ENCODE data around the gene IRF2BPL. TPM values are rescaled to one million over a fixed set of nuclear protein-coding genes. Genes with fewer than 3 reads are reported as not detected.
A peak's percentile ranks its signal among the peaks of the same experiment; 100 is the strongest.

Gene IRF2BPL
- total and polyA plus RNA-seq, 2 experiments from 2014 or later: 4.8 to 51.0 TPM

DNA sequence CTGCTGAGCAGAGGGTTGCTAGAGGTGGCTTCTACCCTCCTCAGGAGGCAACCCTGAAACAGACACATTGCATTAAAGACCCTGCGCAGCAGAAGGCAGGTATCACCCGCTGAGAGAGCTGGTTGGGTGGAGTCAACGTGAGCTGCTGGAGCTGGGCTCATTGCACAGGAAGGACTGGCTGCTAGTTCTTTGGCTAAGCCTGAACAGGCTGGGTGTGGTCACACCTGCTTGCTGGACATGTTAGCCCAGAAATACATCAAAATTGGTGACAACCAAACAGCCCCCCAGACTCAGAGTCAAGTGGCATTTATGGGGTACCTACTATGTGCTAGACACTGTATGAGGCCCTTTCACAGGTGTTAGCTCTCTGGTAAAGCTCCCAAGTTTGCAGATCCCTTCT is 33.8 kb upstream of the IRF2BPL start:
- no peaks in the 10 kb centered on the region for H3F3A ChIP-seq (ENCODE audit: insufficient read depth)
- no peak overlapping the region for H3K4me2 ChIP-seq (ENCODE audit: unreplicated experiment)
- no peak for TF ChIP-seq EZH2 (IDR thresholded peaks at IDR 0.05; ENCODE audit: insufficient read depth, poor library complexity, severe bottlenecking)
- TF ChIP-seq EZH2phosphoT487 (IDR thresholded peaks at IDR 0.05; ENCODE audit: insufficient read depth, low read depth): no peak
- no peak overlapping the region for H3K27ac ChIP-seq
- H3K9ac ChIP-seq: no peak overlapping the region
- H3K9me3 ChIP-seq (ENCODE audit: low read depth): no peaks in the 10 kb centered on the region
- WGBS, 2 experiments (ENCODE audit: low coverage in 1 of 2, low lambda C conversion rate in 2 of 2, missing lambda C conversion rate in 2 of 2): 91 to 92% methylated on average over 3 of the region's 3 CpGs
- H3K4me3 ChIP-seq: no peak overlapping the region
- no peak overlapping the region for H2AFZ ChIP-seq
- H4K20me1 ChIP-seq (ENCODE audit: insufficient read depth): no peaks in the 10 kb centered on the region
- no peaks in the 10 kb centered on the region for H3K36me3 ChIP-seq (ENCODE audit: low read depth)
- in situ Hi-C loops (cut with MboI): loop anchor here (10.0 kb wide), 2 partner anchors 147 to 177 kb away; no protein-coding TSS in a partner anchor
- H3K4me1 ChIP-seq (ENCODE audit: insufficient read depth): peaks cover 5% of the 10 kb centered on the region; the same call in 1 of the 2 replicates
- DNase-seq: no peak
- no peaks in the 10 kb centered on the region for H3K9me2 ChIP-seq (ENCODE audit: insufficient read depth)
- H3K27me3 ChIP-seq (replicated peaks; ENCODE audit: insufficient read depth): no peaks in the 10 kb centered on the region
- H3K79me2 ChIP-seq (ENCODE audit: insufficient read depth): no peaks in the 10 kb centered on the region

DNA sequence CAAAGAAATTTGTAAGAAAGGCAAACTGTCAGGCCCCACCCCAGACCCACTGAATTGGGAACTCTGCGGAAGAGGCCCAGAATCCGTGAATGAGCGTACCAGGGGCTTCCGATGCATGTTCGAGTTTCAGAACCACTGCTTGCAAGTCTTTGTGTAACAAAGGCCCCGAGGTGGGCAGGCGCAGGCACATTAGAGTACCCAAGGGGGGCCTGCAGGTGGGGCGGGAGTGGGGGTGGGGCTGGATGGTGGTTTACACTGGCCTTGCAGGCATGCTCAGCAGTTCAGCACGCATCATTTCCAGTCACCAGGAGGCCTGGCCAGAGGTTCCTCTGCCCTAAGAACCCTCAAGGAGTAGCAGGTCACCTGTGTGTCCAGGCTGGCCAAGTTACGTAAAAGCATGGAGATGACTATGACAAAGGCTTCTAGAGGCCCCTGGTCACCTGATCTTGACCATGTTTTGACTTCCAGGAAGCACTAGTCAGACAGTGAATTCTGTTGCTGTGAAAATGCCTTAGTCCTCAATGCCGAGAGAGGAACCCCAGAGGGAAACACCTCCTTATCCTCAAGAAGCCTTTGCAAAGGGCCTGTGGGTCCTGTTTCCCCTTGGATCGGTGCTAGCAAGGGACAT is 33.2 kb upstream of the IRF2BPL start:
- no peak overlapping the region for H3K27ac ChIP-seq
- H3F3A ChIP-seq (ENCODE audit: insufficient read depth): no peaks in the 10 kb centered on the region
- peaks cover 5% of the 10 kb centered on the region; the same call in 1 of the 2 replicates for H3K4me1 ChIP-seq (ENCODE audit: insufficient read depth)
- no peaks in the 10 kb centered on the region for H4K20me1 ChIP-seq (ENCODE audit: insufficient read depth)
- H3K9ac ChIP-seq: no peak overlapping the region
- H3K9me3 ChIP-seq (ENCODE audit: low read depth): no peaks in the 10 kb centered on the region
- no peak for DNase-seq
- TF ChIP-seq EZH2 (IDR thresholded peaks at IDR 0.05; ENCODE audit: insufficient read depth, poor library complexity, severe bottlenecking) (no peak), EZH2phosphoT487 (IDR thresholded peaks at IDR 0.05; ENCODE audit: insufficient read depth, low read depth) (no peak)
- no peak overlapping the region for H3K4me2 ChIP-seq (ENCODE audit: unreplicated experiment)
- no peaks in the 10 kb centered on the region for H3K36me3 ChIP-seq (ENCODE audit: low read depth)
- H3K4me3 ChIP-seq: no peak overlapping the region
- no peak overlapping the region for H2AFZ ChIP-seq
- in situ Hi-C loops (cut with MboI): loop anchor here (10.0 kb wide), 2 partner anchors 147 to 177 kb away; no protein-coding TSS in a partner anchor
- no peaks in the 10 kb centered on the region for H3K9me2 ChIP-seq (ENCODE audit: insufficient read depth)
- H3K27me3 ChIP-seq (replicated peaks; ENCODE audit: insufficient read depth): no peaks in the 10 kb centered on the region
- H3K79me2 ChIP-seq (ENCODE audit: insufficient read depth): no peaks in the 10 kb centered on the region
- 93% methylated on average over 11 to 12 of the region's 12 CpGs for WGBS, 2 experiments (ENCODE audit: low coverage in 1 of 2, low lambda C conversion rate in 2 of 2, missing lambda C conversion rate in 2 of 2)

DNA sequence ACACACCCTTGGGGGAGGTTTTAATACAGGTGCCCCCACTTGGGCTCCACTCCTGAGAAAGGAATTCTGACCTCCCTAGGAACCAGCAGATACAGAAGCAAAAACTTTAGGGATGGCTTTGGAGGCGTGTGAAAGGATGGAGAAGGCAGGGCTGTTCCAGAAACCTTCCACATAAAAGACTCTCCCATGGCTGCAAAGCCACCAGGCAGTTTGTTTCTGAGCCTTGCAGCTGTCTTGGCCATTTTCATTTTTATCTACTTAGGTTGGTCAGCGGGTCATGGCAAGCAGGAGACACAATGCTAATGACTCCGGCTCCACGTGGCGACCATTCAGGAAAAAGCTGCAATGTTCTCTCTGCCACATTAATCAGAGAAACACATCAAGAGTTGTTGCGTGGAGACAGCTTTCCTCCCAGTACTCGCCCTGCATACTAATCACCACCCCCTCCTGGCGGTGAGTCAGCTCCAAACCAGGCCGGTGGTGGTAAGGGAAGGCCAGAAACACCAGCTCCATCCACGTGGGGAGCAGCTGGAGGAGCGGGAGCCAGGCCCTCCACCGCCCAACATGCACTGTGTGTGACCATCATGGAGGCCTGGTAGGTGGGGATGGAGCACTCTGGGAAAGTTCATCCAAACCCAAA is 30.9 kb upstream of the IRF2BPL start:
- Histone ChIP-seq H3K4me1 (ENCODE audit: insufficient read depth) (peaks cover 5% of the 10 kb centered on the region; the same call in 1 of the 2 replicates), H3K4me2 (ENCODE audit: unreplicated experiment) (no peak overlapping the region), H3K27me3 (replicated peaks; ENCODE audit: insufficient read depth) (no peaks in the 10 kb centered on the region), H3K27ac (peak overlapping the region; percentile 79), H2AFZ (peak overlapping the region; percentile 30), H3K36me3 (ENCODE audit: low read depth) (no peaks in the 10 kb centered on the region), H3K9me3 (ENCODE audit: low read depth) (no peaks in the 10 kb centered on the region), H4K20me1 (ENCODE audit: insufficient read depth) (no peaks in the 10 kb centered on the region), H3K79me2 (ENCODE audit: insufficient read depth) (no peaks in the 10 kb centered on the region), H3K4me3 (no peak overlapping the region), H3K9me2 (ENCODE audit: insufficient read depth) (no peaks in the 10 kb centered on the region), H3K9ac (peak overlapping the region; percentile 67), H3F3A (ENCODE audit: insufficient read depth) (no peaks in the 10 kb centered on the region)
- TF ChIP-seq EZH2phosphoT487 (IDR thresholded peaks at IDR 0.05; ENCODE audit: insufficient read depth, low read depth) (no peak), EZH2 (IDR thresholded peaks at IDR 0.05; ENCODE audit: insufficient read depth, poor library complexity, severe bottlenecking) (no peak)
- DNase-seq: peak; percentile 97
- in situ Hi-C loops (cut with MboI): no loop called here
- 3 to 6% methylated on average over 12 of the region's 12 CpGs for WGBS, 2 experiments (ENCODE audit: low coverage in 1 of 2, low lambda C conversion rate in 2 of 2, missing lambda C conversion rate in 2 of 2)

DNA sequence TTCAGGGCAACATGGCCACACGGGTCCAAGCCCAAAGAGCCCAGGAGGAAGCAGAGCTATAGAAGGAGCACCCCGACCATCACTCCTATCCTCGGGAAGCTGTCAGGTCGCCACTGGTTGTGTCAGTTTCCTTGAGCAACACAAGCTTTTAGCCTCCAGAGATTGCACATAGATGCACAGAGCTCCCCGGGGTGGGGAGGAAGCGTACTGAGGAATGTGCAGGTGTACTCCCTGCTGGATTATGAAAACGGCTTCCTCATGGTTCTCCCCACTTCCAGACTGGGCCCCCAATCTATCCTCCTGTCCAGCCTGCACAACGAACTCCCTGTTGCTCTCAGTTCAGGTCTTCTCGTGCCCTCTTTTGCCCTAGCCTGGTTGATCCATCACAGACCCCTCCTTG is 30.3 kb upstream of the IRF2BPL start:
- peak overlapping the region; percentile 79 for H3K27ac ChIP-seq
- H3K79me2 ChIP-seq (ENCODE audit: insufficient read depth): no peaks in the 10 kb centered on the region
- no peaks in the 10 kb centered on the region for H3K9me3 ChIP-seq (ENCODE audit: low read depth)
- peak overlapping the region; percentile 30; the same call in 1 of the 2 replicates for H2AFZ ChIP-seq
- in situ Hi-C loops (cut with MboI): no loop called here
- H3K36me3 ChIP-seq (ENCODE audit: low read depth): no peaks in the 10 kb centered on the region
- peak overlapping the region; percentile 67 for H3K9ac ChIP-seq
- 90 to 94% methylated on average over 9 of the region's 9 CpGs for WGBS, 2 experiments (ENCODE audit: low coverage in 1 of 2, low lambda C conversion rate in 2 of 2, missing lambda C conversion rate in 2 of 2)
- no peak for DNase-seq
- H3K4me1 ChIP-seq (ENCODE audit: insufficient read depth): peaks cover 5% of the 10 kb centered on the region; the same call in 1 of the 2 replicates
- no peaks in the 10 kb centered on the region for H3F3A ChIP-seq (ENCODE audit: insufficient read depth)
- TF ChIP-seq EZH2phosphoT487 (IDR thresholded peaks at IDR 0.05; ENCODE audit: insufficient read depth, low read depth) (no peak), EZH2 (IDR thresholded peaks at IDR 0.05; ENCODE audit: insufficient read depth, poor library complexity, severe bottlenecking) (no peak)
- no peaks in the 10 kb centered on the region for H4K20me1 ChIP-seq (ENCODE audit: insufficient read depth)
- H3K27me3 ChIP-seq (replicated peaks; ENCODE audit: insufficient read depth): no peaks in the 10 kb centered on the region
- no peak overlapping the region for H3K4me2 ChIP-seq (ENCODE audit: unreplicated experiment)
- H3K9me2 ChIP-seq (ENCODE audit: insufficient read depth): no peaks in the 10 kb centered on the region
- H3K4me3 ChIP-seq: no peak overlapping the region

Measured in GM23248 (cell line).